CD4-positive, alpha-beta T cell treated with Interleukin-21 for 1 hour (primary cell): ENCODE results near the gene CHRND.

ENCODE experiments used
- DNase-seq: peaks from one replicate; pipeline ENCODE4 v3.0.0-alpha.2; 2020

Gene CHRND

DNA sequence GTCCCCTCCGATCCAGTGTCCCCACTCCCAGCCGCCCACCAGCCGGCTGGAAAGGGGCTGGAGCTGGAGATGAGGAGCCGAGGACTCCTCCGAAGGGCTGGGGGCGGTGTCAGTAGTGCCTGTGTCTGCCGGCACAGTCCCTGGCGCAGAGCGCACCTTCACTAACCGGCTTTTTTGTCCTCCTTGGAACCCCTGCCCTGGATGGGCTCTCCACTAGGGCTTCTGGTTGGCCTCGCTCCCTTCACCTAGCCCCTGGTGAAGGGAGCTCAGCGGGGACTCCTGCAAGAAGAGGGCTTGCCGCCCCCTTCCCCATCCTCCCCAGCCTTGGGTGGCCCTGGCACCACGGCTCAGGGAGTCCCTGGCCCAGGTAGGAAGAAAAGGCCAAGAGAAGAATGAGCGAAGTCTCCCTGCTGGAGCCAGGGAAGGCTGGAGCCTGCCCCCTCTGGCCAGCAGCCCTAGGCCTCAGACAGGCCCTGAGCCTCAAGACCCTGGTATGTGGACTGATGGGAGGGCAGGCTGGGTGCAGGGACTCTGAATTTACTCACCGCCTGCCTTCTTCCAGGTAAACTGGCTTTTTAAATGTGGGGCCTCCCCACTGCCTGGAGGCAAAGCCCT is 37.8 kb upstream of the CHRND start:
- no peak for DNase-seq

DNA sequence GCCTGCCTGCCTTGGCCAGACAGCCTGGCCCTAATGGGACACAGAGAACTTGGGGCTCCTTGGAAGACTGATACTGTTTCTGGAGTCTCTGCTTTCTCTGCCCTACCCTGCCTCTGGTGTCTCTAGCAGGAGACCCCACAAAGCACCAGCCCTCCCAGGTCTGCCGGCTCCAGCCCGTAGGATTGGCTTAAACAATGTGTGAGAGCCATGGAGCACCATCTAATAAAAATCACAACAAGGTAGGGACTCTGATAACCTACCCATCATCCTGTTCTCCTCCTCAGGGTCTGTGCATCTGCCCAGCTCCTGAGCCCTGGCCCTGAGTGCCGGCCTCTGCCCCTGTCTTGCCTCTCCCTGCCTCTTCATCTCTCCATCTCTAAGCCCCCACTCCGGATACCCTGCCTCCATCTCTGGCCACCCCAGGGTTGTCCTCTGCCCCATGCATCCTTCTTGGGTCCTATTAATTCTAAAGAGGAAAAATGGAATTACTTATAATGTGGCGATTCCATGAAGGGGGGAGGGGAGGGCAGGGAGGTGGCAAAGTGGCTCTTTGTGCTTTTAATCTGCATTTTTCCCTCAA is 37.1 kb upstream of the CHRND start:
- DNase-seq = no peak

DNA sequence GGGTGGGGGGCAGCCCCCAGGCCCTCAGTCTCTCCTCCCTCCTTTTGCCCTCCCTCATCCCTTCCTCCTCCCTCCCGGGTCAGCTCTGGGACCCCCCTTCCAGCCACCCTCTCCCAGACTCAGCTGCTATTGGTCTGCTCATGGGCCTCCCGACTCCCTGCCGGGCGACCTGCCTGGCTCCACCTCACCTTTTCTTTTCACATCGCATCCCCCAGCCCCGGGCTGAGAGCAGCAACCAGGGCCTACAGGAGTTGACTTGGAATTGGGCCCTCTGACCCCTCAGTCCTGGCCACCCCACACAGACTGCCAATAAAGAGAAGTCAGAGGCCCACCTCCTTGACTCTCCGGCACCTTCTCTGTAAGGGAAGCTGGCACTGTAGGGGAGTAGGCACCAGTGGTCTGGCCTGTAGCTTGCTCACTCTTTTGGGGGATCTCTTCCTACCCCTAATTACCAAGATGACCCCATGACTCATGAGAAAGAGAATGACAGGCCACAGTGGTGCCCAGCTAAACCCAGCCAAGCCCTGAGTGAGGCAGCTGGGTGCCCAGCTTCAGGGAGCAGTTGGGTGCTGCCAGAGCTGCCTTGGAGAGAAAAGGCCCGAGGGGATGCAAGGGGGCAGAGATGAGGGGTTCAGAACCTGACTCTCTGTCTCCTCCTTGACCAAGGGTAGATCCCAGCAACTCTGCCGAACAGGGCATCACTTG is 36.3 kb upstream of the CHRND start:
- no peak for DNase-seq

DNA sequence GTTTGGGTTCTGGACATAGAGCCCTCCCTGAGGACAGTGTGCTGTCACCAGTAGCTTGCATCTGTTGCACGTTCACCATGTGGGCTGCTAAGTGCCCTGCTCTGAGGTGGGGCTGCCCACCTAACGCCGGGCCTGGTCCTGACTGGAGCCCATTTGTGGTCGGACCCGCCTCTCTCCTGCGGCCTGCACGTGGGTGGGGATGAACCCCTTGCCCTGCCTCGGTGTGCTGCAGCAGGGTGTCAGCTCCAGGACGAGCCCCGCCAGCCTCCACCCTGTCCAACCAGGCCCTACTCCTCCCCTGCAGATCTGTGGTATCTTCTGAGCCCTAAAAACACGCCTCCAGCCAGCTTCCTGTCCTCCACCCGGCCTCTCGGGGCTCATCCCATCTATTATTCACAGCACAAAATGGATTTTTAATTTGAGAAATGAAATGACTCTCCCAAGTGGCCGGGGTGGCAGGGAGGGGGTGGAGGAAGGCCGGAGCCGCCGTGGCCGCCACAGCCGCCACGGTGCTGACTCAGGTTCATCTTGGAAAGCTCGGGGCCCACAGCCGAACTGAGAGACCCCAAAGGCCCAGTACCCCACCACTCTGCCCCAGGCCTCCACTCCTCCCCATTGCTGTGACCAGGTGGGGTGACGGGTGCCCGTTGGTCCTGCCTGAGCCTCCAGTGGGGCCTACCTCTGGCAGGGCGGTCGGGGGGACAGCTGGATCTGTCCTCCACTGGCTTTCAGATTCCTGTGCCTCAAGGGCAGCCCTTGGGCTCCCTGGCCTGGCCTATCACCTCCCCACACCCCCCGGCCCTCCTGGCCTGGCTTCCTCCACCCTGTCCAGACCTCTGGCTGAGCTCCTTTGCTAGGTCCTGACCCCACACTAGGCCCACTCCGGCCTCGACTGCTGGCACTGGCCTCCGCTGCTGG is 35.5 kb upstream of the CHRND start:
- DNase-seq = no peak

DNA sequence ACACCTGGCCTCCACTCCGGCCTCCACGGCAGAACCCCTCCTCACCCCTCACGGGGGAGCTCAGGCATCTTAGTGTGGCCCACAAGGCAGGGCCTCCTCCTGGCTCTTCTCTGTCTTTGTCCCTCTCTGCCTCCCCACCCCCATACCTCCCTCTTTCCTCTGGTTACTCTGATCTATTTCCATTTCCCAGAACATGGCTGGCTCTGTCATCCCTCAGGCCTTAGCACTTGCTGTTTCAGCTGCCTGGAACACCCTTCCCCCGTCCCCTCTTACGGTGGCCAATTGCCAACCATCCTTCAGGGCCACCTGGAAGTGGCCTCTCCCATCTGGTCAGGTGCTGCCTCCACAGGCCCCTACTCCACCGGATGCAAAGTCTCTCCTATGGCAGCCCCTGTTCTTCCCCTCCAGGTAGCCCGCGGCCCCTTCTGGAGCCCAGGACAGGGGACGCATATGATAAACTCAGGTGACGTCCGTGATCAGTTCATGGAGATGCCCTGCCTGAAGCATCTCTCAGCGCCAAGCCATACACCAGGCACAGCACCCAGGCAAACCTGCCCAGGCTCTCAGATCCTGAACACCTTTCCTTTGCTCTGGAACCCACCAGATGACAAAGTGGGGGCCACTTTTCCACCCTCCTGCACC is 34.7 kb upstream of the CHRND start:
- DNase-seq = no peak

DNA sequence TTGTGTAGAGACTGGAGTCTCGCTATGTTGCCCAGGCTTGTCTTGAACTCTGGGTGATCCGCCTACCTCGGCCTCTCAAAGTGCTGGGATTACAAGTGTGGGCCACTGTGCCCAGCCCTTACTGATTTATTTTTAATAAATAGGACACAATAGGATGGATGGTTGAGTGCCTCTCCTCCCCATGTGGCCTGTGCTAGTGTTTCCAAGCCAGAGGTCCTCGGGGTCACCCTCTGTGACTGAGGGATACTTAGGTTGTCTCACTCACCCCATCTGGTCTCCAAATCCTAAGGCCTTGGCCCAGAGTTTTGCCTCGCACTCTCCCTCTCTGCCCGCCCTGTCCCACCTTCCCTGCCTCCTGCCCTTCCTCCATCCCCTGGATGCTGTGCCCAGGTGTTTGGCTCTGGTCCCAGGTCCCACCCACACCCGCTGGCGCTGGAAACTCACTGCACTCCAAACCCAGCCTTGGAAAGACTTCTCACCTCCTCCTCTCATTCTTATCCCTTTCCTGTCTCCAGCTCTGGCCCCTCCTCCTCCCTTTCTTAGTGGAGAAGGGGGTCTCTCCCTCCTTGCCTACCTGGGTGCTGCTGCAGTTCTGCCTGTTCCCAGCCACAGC is 33.6 kb upstream of the CHRND start:
- no peak for DNase-seq

GRCh38 chr2:232492963-232493700 is 32.8 kb upstream of the CHRND start:
- no peak for DNase-seq

- DNase-seq = no peak
Observed at GRCh38 chr2:232493701-232494474, 32.1 kb upstream of the CHRND start.

DNA sequence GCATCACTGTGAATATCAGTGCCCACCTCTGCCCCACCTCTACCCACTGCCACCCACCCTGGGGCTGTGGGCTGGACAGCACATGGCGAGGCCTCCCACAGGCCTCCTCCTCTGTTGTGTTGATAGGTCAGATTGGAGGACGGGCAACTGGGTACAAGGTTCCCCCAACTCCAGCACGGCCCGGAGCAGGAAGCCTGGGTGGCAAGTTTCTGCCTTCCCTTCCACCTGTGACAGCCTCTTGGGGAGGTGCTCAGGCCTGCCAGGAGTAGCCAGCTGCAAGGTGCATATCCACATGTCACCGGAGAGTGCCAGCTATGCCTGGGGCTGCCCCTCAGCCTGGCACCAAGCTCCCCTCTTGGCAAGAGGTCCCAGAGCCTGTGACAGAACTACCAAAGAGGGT is 31.4 kb upstream of the CHRND start:
- no peak for DNase-seq

DNA sequence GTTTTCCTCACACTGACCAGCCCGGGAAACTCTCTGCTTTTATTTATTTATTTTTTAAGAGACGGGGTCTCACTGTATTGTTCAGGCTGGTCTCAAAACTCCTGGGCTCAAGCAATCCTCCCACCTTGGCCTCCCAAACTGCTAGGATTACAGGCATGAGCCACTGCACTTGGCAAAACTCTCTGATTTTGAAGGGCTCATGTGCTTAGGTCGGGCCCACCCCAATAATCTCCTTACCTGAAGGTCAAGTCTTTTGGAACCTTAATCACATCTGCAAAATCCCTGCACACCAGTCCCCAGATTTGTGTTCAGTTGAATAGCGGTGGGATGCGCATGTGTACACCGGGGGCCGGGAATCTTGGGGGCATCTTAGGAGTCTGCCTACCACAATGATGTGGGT is 30.7 kb upstream of the CHRND start:
- no peak for DNase-seq

- DNase-seq = no peak
Observed at GRCh38 chr2:232496501-232497270, 29.3 kb upstream of the CHRND start.

- no peak for DNase-seq
Observed at GRCh38 chr2:232497348-232497747, 28.6 kb upstream of the CHRND start.

DNA sequence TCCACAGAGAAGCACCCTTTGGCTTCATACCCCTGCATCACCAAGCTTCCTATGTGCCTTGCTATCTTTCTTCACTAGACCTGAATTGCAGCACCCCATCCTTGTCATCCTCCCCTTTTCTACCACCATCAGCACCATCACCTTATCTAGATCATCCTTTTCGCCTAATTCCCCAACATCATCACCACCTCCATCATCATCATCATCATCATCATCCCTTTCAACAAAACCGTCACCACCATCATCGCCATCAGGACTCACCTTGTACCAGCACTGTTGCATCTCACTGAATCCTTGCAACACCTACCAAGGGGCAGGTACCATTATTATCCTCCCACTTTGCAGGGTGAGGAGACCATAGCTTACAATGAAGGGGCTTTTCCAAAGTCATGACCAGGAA is 27.5 kb upstream of the CHRND start:
- DNase-seq = no peak

GRCh38 chr2:232501331-232501771 is 24.6 kb upstream of the CHRND start:
- no peak for DNase-seq

GRCh38 chr2:232501794-232502390 is 24.1 kb upstream of the CHRND start:
- no peak for DNase-seq

DNA sequence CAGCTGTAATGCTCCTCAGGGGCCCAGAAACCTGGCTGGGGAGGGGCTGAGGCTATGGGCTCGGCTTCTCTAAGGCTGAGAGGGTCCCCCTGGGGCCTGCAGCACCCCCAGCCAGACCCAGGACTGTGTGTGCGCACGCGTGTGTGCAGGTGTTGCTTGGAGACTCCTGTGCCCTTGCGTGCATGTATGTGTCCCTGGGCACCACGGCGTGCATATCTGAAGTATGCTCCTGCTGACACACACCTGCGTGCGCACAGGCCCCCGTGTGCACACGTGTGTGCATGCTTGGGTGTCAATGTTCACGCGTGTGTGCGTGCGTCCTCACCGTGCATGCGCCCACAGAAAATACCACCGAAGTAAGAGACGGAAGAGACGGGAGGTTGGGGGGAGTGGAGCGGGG is 23.4 kb upstream of the CHRND start:
- DNase-seq = no peak

DNA sequence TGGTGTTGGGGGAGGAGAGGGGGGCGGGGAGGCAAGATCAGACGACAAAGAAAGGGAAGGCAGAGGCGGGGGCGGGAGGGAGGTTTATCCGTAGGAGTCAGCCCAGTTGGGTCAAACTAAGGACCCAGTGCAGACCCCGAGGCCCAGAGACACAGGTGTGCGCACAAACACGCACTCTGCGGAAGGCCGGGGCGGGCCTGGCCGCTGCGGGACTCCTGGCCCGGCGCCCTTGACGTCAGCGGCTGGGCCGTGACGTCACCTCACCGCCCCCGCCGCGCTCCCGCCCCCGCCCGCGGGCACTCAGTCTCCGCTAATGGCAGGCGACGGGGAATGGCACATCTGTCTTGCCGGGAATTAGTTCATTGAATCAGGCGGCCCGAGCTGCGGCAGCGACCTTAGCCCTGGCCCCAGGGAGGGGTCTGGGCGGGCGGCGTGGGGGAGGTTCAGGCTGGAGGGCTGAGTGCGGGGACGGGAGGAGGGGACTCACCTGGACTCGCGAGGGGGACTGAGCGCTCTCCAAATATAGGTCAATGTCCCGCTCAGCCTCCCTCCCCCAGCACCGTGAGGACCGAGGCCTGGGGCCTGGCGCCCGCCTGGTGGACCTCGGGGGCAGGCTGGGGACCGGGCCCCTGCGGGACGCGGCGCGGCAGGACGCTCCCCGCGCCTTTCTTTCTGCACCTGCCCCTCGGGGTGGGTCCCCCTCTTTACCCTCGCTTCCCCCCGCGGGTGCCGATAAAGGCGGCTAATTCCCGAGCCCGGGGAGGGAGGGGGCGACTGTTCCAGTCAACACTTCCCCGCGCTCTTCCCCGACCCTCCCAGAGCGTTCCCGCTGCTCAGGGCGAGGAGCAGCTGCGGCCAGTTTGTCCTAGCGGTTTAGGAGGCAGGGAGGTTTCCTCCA is 22.8 kb upstream of the CHRND start:
- DNase-seq = peak; percentile 12

GRCh38 chr2:232503809-232504323 is 22.1 kb upstream of the CHRND start:
- no peak for DNase-seq
